Measurements from ENCODE around the gene EVC2. TPM values are rescaled to one million over a fixed set of nuclear protein-coding genes. Genes with fewer than 3 reads are reported as not detected.

Gene EVC2
- 9.9 and 11.9 TPM in 2 replicates for total RNA-seq

GRCh38 chr4:5708449-5709206 is at the start of gene EVC2:
Gene EVC2, minus strand, starts transcription at chr4:5708559. Its CDS starts 46 bp downstream, at chr4:5708513.
- H3K4me3 ChIP-seq (ENCODE audit: low read depth, low read length): peak within 1 kb of the TSS; percentile 77
- TF ChIP-seq, protein P1, sequence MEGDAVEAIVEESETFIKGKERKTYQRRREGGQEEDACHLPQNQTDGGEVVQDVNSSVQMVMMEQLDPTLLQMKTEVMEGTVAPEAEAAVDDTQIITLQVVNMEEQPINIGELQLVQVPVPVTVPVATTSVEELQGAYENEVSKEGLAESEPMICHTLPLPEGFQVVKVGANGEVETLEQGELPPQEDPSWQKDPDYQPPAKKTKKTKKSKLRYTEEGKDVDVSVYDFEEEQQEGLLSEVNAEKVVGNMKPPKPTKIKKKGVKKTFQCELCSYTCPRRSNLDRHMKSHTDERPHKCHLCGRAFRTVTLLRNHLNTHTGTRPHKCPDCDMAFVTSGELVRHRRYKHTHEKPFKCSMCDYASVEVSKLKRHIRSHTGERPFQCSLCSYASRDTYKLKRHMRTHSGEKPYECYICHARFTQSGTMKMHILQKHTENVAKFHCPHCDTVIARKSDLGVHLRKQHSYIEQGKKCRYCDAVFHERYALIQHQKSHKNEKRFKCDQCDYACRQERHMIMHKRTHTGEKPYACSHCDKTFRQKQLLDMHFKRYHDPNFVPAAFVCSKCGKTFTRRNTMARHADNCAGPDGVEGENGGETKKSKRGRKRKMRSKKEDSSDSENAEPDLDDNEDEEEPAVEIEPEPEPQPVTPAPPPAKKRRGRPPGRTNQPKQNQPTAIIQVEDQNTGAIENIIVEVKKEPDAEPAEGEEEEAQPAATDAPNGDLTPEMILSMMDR (IDR thresholded peaks at IDR 0.05; ENCODE audit: insufficient read depth, low read depth, low read length): no peak
- peak; percentile 68 for DNase-seq (ENCODE audit: low read depth)

DNA sequence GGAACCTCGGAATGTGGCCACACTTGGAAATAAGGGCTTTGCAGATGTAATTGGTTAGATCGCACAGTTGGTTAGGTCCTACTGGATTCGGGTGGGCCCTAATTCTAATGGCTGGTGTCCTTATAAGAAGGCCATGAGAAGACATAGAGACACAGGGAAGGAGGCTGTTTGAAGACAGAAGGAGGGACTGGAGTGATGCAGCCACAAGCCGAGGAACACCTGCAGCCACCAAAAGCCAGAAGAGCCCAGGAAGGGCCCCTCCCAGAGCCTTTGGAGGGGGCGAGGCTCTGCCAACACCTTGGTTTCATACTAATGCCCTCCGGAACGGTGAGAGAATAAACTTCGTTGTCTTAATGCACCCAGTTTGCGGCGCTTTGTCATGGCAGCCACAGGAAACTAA is 49.6 kb upstream of the EVC2 start:
- TF ChIP-seq, protein P1 (IDR thresholded peaks at IDR 0.05; ENCODE audit: insufficient read depth, low read depth, low read length): no peak
- no peak for DNase-seq (ENCODE audit: low read depth)
- H3K4me3 ChIP-seq (ENCODE audit: low read depth, low read length): no peak overlapping the region

- DNase-seq (ENCODE audit: low read depth): no peak
- H3K4me3 ChIP-seq (ENCODE audit: low read depth, low read length): no peak overlapping the region
- TF ChIP-seq, protein P1 (IDR thresholded peaks at IDR 0.05; ENCODE audit: insufficient read depth, low read depth, low read length): no peak
These were observed 49.2 kb upstream of the EVC2 start for GRCh38 chr4:5757536-5757935.

- no peak overlapping the region for H3K4me3 ChIP-seq (ENCODE audit: low read depth, low read length)
- DNase-seq (ENCODE audit: low read depth): no peak
- TF ChIP-seq, protein P1 (IDR thresholded peaks at IDR 0.05; ENCODE audit: insufficient read depth, low read depth, low read length): no peak
These were observed 48.7 kb upstream of the EVC2 start for GRCh38 chr4:5757091-5757490.

DNA sequence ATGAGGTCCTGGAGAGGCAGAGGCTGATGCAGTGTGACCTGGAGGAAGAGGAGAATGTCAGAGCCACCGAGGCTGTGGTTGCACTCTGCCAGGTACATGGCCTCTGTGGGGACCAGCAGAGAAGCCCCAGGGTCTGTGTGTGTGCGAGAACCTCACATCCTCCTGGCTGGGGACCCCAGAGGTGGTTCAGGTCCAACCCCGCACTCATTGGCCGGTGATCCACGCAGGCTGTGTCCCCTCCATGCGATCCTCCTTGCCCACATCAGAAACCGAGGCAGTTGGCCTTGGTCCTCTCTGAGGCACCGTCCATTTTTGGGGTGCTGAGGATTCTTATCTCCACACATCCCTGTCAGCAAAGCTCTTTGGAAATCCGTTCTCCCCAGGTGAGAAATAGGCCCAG is 47.9 kb upstream of the EVC2 start:
- H3K4me3 ChIP-seq (ENCODE audit: low read depth, low read length): no peak overlapping the region
- TF ChIP-seq, protein P1 (IDR thresholded peaks at IDR 0.05; ENCODE audit: insufficient read depth, low read depth, low read length): no peak
- DNase-seq (ENCODE audit: low read depth): no peak

GRCh38 chr4:5755679-5756078 is 47.3 kb upstream of the EVC2 start:
- TF ChIP-seq, protein P1 (IDR thresholded peaks at IDR 0.05; ENCODE audit: insufficient read depth, low read depth, low read length): no peak
- H3K4me3 ChIP-seq (ENCODE audit: low read depth, low read length): no peak overlapping the region
- DNase-seq (ENCODE audit: low read depth): no peak

DNA sequence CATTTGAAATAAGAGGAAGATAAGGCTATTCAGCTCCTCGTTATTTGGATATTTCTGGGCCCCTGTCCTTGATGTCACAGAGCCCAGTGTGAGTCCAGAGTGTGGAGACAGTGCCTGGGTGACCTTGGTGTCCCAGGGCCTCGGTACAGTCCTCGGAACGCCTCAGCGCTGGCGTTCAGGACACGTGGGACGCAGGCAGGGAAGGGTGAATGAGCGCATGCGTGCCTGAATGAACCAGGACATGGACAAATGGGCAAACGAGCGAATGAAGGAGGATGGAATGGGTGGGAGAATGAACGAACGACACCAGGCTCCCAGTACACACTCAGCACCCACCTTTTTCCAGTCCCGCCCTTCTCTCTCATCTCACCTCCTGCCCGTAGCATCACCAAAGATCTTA is 46.8 kb upstream of the EVC2 start:
- H3K4me3 ChIP-seq (ENCODE audit: low read depth, low read length): no peak overlapping the region
- TF ChIP-seq, protein P1 (IDR thresholded peaks at IDR 0.05; ENCODE audit: insufficient read depth, low read depth, low read length): no peak
- no peak for DNase-seq (ENCODE audit: low read depth)

All from fibroblast of villous mesenchyme (primary cell).